Sigmoid colon (tissue), 7 donors: ENCODE results near the gene TMEM135. TPM values are rescaled to one million over a fixed set of nuclear protein-coding genes. Genes with fewer than 3 reads are reported as not detected.

Source experiments
- DNase-seq: peaks from one replicate; pipeline ENCODE4 v3.0.0-alpha.2; 2019
- H3K27ac ChIP-seq, 4 donors: fragments of 200-600 bp; sonication (generic); one replicate each; pipeline ENCODE4 v1.5.1; 2016 to 2019; ENCODE audit warnings: mild to moderate bottlenecking in 1 of 4
- H3K27me3 ChIP-seq, 3 donors: fragments of 200-600 bp; sonication (generic); one replicate each; pipeline ENCODE4 v1.5.1; 2019; ENCODE audit warnings: mild to moderate bottlenecking in 1 of 3
- H3K36me3 ChIP-seq, 4 donors: fragments of 200-600 bp; sonication (generic); one replicate each; pipeline ENCODE4 v1.5.1; 2016 to 2019
- H3K4me1 ChIP-seq, 4 donors: fragments of 200-600 bp; sonication (generic); one replicate each; pipeline ENCODE4 v1.5.1; 2017 to 2019
- H3K4me3 ChIP-seq, 4 donors: fragments of 200-600 bp; sonication (generic); one replicate each; pipeline ENCODE4 v1.5.1; 2017 to 2019; ENCODE audit warnings: mild to moderate bottlenecking in 2 of 4, moderate library complexity in 1 of 4
- H3K9me3 ChIP-seq, 4 donors: fragments of 200-600 bp in 3 of 4; sonication (generic) in 3 of 4; one replicate each; pipeline versions ENCODE4 v1.5.1 to v1.6.1; 2013 to 2019
- CTCF ChIP-seq, 4 experiments: fragments of 450-650 bp in 3 of 4; fragments of 200-600 bp in 1 of 4; IDR thresholded peaks; one replicate each; pipeline ENCODE4 v1.5.1; 2016 to 2019; ENCODE audit warnings: antibody characterized with exemption in 4 of 4, mild to moderate bottlenecking in 3 of 4, moderate library complexity in 2 of 4
- EP300 ChIP-seq, 4 donors: sonication (generic); formaldehyde crosslinking; IDR thresholded peaks; one replicate each; pipeline ENCODE4 v1.6.1; 2017; ENCODE audit warnings: antibody characterized with exemption in 4 of 4
- POLR2A ChIP-seq, 2 donors: fragments of 450-650 bp; IDR thresholded peaks; one replicate each; pipeline ENCODE4 v1.6.1; 2016; ENCODE audit warnings: antibody characterized with exemption in 2 of 2, mild to moderate bottlenecking in 2 of 2, moderate library complexity in 2 of 2
- POLR2AphosphoS5 ChIP-seq, 4 donors: sonication (generic); formaldehyde crosslinking; IDR thresholded peaks; one replicate each; pipeline ENCODE4 v1.6.1; 2017; ENCODE audit warnings: antibody characterized with exemption in 4 of 4
- WGBS, 2 donors: extraction: QIAGEN DNeasy Blood & Tissue Kit; methylation state at CpG; one replicate each; pipeline ENCODE4 v1.1.7; 2013; 5-methylcytosine and 5-hydroxymethylcytosine counted together
- intact Hi-C: fragments of 100-400 bp; cut with DNase I; formaldehyde crosslinking; loops from one replicate; pipeline ENCODE4 v1.15.1; 2023
- polyA plus RNA-seq, 3 donors: library from polyadenylated mRNA; stranded (reverse); fragments of 200-250 nt; gene quantifications; one replicate each; pipeline ENCODE4 v1.2.3, GENCODE V29; 2013
- total RNA-seq, 4 donors: library from RNA; depleted of rRNA; stranded (reverse); fragments of >200 nt; gene quantifications; one replicate each; pipeline ENCODE4 v1.1.0, GENCODE V29; 2016
- donor health status: healthy with polysubstance abuse.
- donor health status: Bipolar disorder and iron deficiency.
- donor health status: healthy.

The TMEM135 gene
- total and polyA plus RNA-seq, 7 donors, result 4.8 to 36.2 (median 20.0) TPM

- intact Hi-C loops, result no loop called here
- no peak for DNase-seq
- WGBS, 2 donors, result 95 to 97% methylated on average over 2 of the region's 2 CpGs
- no peak overlapping the region for H3K4me3 ChIP-seq
- no peak overlapping the region for H3K27ac ChIP-seq
- H3K27me3 ChIP-seq, result no peaks in the 10 kb centered on the region
- no peak for TF ChIP-seq EP300 (IDR thresholded peaks at IDR 0.05)
- no peak for TF ChIP-seq POLR2A (IDR thresholded peaks at IDR 0.05)
- no peak for TF ChIP-seq CTCF (IDR thresholded peaks at IDR 0.05)
- no peak for TF ChIP-seq POLR2AphosphoS5 (IDR thresholded peaks at IDR 0.05)
- H3K36me3 ChIP-seq, result peaks cover 0 to 14% (median 0%) of the 10 kb centered on the region in 4 donors
- no peaks in the 10 kb centered on the region for H3K4me1 ChIP-seq
- no peaks in the 10 kb centered on the region for H3K9me3 ChIP-seq
Observed at GRCh38 chr11:87315229-87315628, 277.5 kb downstream of the TMEM135 start.

GRCh38 chr11:87316491-87316890 is 278.8 kb downstream of the TMEM135 start:
- intact Hi-C loops, result no loop called here
- H3K9me3 ChIP-seq, result no peaks in the 10 kb centered on the region
- no peak overlapping the region for H3K4me3 ChIP-seq
- DNase-seq, result no peak
- H3K27me3 ChIP-seq, result no peaks in the 10 kb centered on the region
- peaks cover 0 to 19% (median 0%) of the 10 kb centered on the region in 4 donors for H3K36me3 ChIP-seq
- H3K4me1 ChIP-seq, result no peaks in the 10 kb centered on the region
- H3K27ac ChIP-seq, result no peak overlapping the region
- TF ChIP-seq EP300 (IDR thresholded peaks at IDR 0.05) (no peak), POLR2AphosphoS5 (IDR thresholded peaks at IDR 0.05) (no peak), POLR2A (IDR thresholded peaks at IDR 0.05) (no peak)

GRCh38 chr11:87317441-87317840 is 279.7 kb downstream of the TMEM135 start:
- TF ChIP-seq POLR2A (IDR thresholded peaks at IDR 0.05) (no peak), CTCF (IDR thresholded peaks at IDR 0.05) (no peak), POLR2AphosphoS5 (IDR thresholded peaks at IDR 0.05) (no peak), EP300 (IDR thresholded peaks at IDR 0.05) (no peak)
- Histone ChIP-seq H3K27me3 (no peaks in the 10 kb centered on the region), H3K4me3 (no peak overlapping the region), H3K9me3 (no peaks in the 10 kb centered on the region), H3K36me3 (peaks cover 0 to 27% (median 0%) of the 10 kb centered on the region in 4 donors), H3K27ac (no peak overlapping the region), H3K4me1 (no peaks in the 10 kb centered on the region)
- intact Hi-C loops, result no loop called here
- WGBS, 2 donors, result 92 to 97% methylated on average over 2 of the region's 2 CpGs
- DNase-seq, result no peak

GRCh38 chr11:87320123-87320522 is 282.4 kb downstream of the TMEM135 start:
- no peaks in the 10 kb centered on the region for H3K9me3 ChIP-seq
- no peaks in the 10 kb centered on the region for H3K27me3 ChIP-seq
- H3K36me3 ChIP-seq, result peaks cover 0 to 27% (median 0%) of the 10 kb centered on the region in 4 donors
- H3K4me3 ChIP-seq, result no peak overlapping the region
- H3K4me1 ChIP-seq, result no peaks in the 10 kb centered on the region
- intact Hi-C loops, result no loop called here
- TF ChIP-seq CTCF (IDR thresholded peaks at IDR 0.05), result no peak
- no peak for TF ChIP-seq POLR2A (IDR thresholded peaks at IDR 0.05)
- no peak for TF ChIP-seq EP300 (IDR thresholded peaks at IDR 0.05)
- no peak for TF ChIP-seq POLR2AphosphoS5 (IDR thresholded peaks at IDR 0.05)
- no peak overlapping the region for H3K27ac ChIP-seq
- DNase-seq, result no peak

GRCh38 chr11:87322568-87322967 is 284.8 kb downstream of the TMEM135 start:
- DNase-seq, result no peak
- intact Hi-C loops, result no loop called here
- no peak overlapping the region for H3K4me3 ChIP-seq

More at GRCh38 chr11:87322568-87322967, 284.8 kb downstream of the TMEM135 start:
- Histone ChIP-seq H3K4me1 (no peaks in the 10 kb centered on the region), H3K36me3 (peaks cover 0 to 27% (median 0%) of the 10 kb centered on the region in 4 donors), H3K9me3 (no peaks in the 10 kb centered on the region), H3K27me3 (no peaks in the 10 kb centered on the region), H3K27ac (no peak overlapping the region)
- TF ChIP-seq POLR2AphosphoS5 (IDR thresholded peaks at IDR 0.05) (no peak), EP300 (IDR thresholded peaks at IDR 0.05) (no peak), CTCF (IDR thresholded peaks at IDR 0.05) (no peak), POLR2A (IDR thresholded peaks at IDR 0.05) (no peak)
- 78 to 92% methylated on average over 1 of the region's 1 CpG for WGBS, 2 donors
